ENCODE data around the gene DMAC2L. TPM values are rescaled to one million over a fixed set of nuclear protein-coding genes. Genes with fewer than 3 reads are reported as not detected.

DMAC2L gene
- total RNA-seq, 3 donors from 2014 or later = 19.7 to 30.7 (median 20.3) TPM

GRCh38 chr14:50272498-50272897, 39.6 kb upstream of the DMAC2L start:
- Histone ChIP-seq H3K36me3 (no peaks in the 10 kb centered on the region), H3K27me3 (no peaks in the 10 kb centered on the region), H3K27ac (no peak overlapping the region), H3K4me3 (no peak overlapping the region), H3K4me1 (no peaks in the 10 kb centered on the region), H3K9me3 (no peaks in the 10 kb centered on the region)
- no peak for DNase-seq (ENCODE audit: low spot score in 2 of 2)
- intact Hi-C loops (cut with DNase I; ENCODE audit: low total_unique reads) = no loop called here
- no peak for TF ChIP-seq POLR2AphosphoS5 (IDR thresholded peaks at IDR 0.05)
- TF ChIP-seq POLR2A (IDR thresholded peaks at IDR 0.05) = no peak
- TF ChIP-seq CTCF (IDR thresholded peaks at IDR 0.05) = no peak

- H3K9me3 ChIP-seq = no peaks in the 10 kb centered on the region
- H3K27me3 ChIP-seq = no peaks in the 10 kb centered on the region
- H3K36me3 ChIP-seq = no peaks in the 10 kb centered on the region
- H3K4me3 ChIP-seq = no peak overlapping the region
- H3K4me1 ChIP-seq = no peaks in the 10 kb centered on the region
- TF ChIP-seq CTCF (IDR thresholded peaks at IDR 0.05) (no peak), POLR2A (IDR thresholded peaks at IDR 0.05) (no peak), POLR2AphosphoS5 (IDR thresholded peaks at IDR 0.05) (no peak)
- DNase-seq (ENCODE audit: low spot score in 2 of 2) = no peak
- no peak overlapping the region for H3K27ac ChIP-seq
- intact Hi-C loops (cut with DNase I; ENCODE audit: low total_unique reads) = no loop called here
These were observed 26.3 kb upstream of the DMAC2L start for GRCh38 chr14:50285861-50286260.

- Histone ChIP-seq H3K27ac (no peak overlapping the region), H3K27me3 (no peaks in the 10 kb centered on the region), H3K4me3 (no peak overlapping the region), H3K4me1 (no peaks in the 10 kb centered on the region), H3K36me3 (no peaks in the 10 kb centered on the region), H3K9me3 (no peaks in the 10 kb centered on the region)
- intact Hi-C loops (cut with DNase I; ENCODE audit: low total_unique reads) = no loop called here
- DNase-seq (ENCODE audit: low spot score in 2 of 2) = no peak
- TF ChIP-seq POLR2A (IDR thresholded peaks at IDR 0.05) = no peak
- no peak for TF ChIP-seq POLR2AphosphoS5 (IDR thresholded peaks at IDR 0.05)
- TF ChIP-seq CTCF (IDR thresholded peaks at IDR 0.05) = no peak
These were observed 24.0 kb upstream of the DMAC2L start for GRCh38 chr14:50288146-50288545.

- intact Hi-C loops (cut with DNase I; ENCODE audit: low total_unique reads) = no loop called here
- no peak for DNase-seq (ENCODE audit: low spot score in 2 of 2)
- H3K9me3 ChIP-seq = no peaks in the 10 kb centered on the region
- H3K4me1 ChIP-seq = no peaks in the 10 kb centered on the region
- no peaks in the 10 kb centered on the region for H3K27me3 ChIP-seq
- no peaks in the 10 kb centered on the region for H3K36me3 ChIP-seq
- TF ChIP-seq POLR2AphosphoS5 (IDR thresholded peaks at IDR 0.05) (no peak), POLR2A (IDR thresholded peaks at IDR 0.05) (no peak), CTCF (IDR thresholded peaks at IDR 0.05) (no peak)
- no peak overlapping the region for H3K4me3 ChIP-seq
- no peak overlapping the region for H3K27ac ChIP-seq
These were observed 21.8 kb upstream of the DMAC2L start for GRCh38 chr14:50290306-50290705.

GRCh38 chr14:50299585-50299984, 12.5 kb upstream of the DMAC2L start:
- no peaks in the 10 kb centered on the region for H3K36me3 ChIP-seq
- H3K4me1 ChIP-seq = no peaks in the 10 kb centered on the region
- H3K4me3 ChIP-seq = no peak overlapping the region
- no peak overlapping the region for H3K27ac ChIP-seq
- TF ChIP-seq CTCF (IDR thresholded peaks at IDR 0.05) (no peak), POLR2A (IDR thresholded peaks at IDR 0.05) (no peak)
- H3K27me3 ChIP-seq = no peaks in the 10 kb centered on the region
- intact Hi-C loops (cut with DNase I; ENCODE audit: low total_unique reads) = no loop called here
- no peak for DNase-seq (ENCODE audit: low spot score in 2 of 2)
- no peaks in the 10 kb centered on the region for H3K9me3 ChIP-seq
